KMS-11 (cell line): ENCODE data around the gene NCS1.

Experiments
- H2AFZ ChIP-seq: fragments of 200-600 bp; sonication (generic); 2 replicates; pipeline ENCODE4 v1.6.1; 2016; ENCODE audit warnings: antibody characterized with exemption, mixed run types, low read depth
- H3K27ac ChIP-seq: fragments of 200-600 bp; sonication (generic); 2 replicates; pipeline ENCODE4 v1.6.1; 2016; ENCODE audit warnings: mild to moderate bottlenecking, mixed run types
- H3K27me3 ChIP-seq: fragments of 200-600 bp; sonication (generic); 2 replicates; pipeline ENCODE4 v1.6.1; 2017; ENCODE audit warnings: mild to moderate bottlenecking, low read depth, mixed run types, moderate library complexity; ENCODE audit not compliant: insufficient read depth
- H3K36me3 ChIP-seq: fragments of 200-600 bp; sonication (generic); 2 replicates; pipeline ENCODE4 v1.6.1; 2017; ENCODE audit warnings: mild to moderate bottlenecking, mixed run types; ENCODE audit not compliant: insufficient read depth
- H3K4me1 ChIP-seq: fragments of 200-600 bp; sonication (generic); 2 replicates; pipeline ENCODE4 v1.6.1; 2016; ENCODE audit warnings: mild to moderate bottlenecking, low read depth, mixed run types; ENCODE audit not compliant: poor library complexity, severe bottlenecking
- H3K4me2 ChIP-seq: fragments of 200-600 bp; sonication (generic); 2 replicates; pipeline ENCODE4 v1.7.0; 2016; ENCODE audit warnings: mild to moderate bottlenecking, mixed run types
- H3K4me3 ChIP-seq: fragments of 200-600 bp; sonication (generic); IDR thresholded peaks from 2 replicates; pipeline ENCODE4 v1.6.1; 2017; ENCODE audit warnings: low read depth, low read length, mixed read lengths; ENCODE audit not compliant: insufficient read depth
- H3K79me2 ChIP-seq: fragments of 200-600 bp; sonication (generic); 2 replicates; pipeline ENCODE4 v1.6.1; 2016; ENCODE audit warnings: low read depth, mixed run types; ENCODE audit not compliant: insufficient read depth
- H3K9ac ChIP-seq: fragments of 200-600 bp; sonication (generic); 2 replicates; pipeline ENCODE4 v1.6.1; 2016; ENCODE audit warnings: mild to moderate bottlenecking, mixed run types
- H4K20me1 ChIP-seq: fragments of 200-600 bp; sonication (generic); 2 replicates; pipeline ENCODE4 v1.6.1; 2016; ENCODE audit warnings: mild to moderate bottlenecking, mixed run types; ENCODE audit not compliant: insufficient read depth
- CTCF ChIP-seq: fragments of 200-600 bp; sonication (generic); conservative IDR thresholded peaks from 2 replicates; pipeline ENCODE4 v1.6.1; 2017; ENCODE audit warnings: low read depth, mild to moderate bottlenecking, antibody characterized with exemption, low read length, moderate library complexity, mixed read lengths

Gene NCS1

GRCh38 chr9:130128251-130128650, 44.0 kb upstream of the NCS1 start:
- Histone ChIP-seq H3K9ac (no peak overlapping the region), H3K79me2 (no peaks in the 10 kb centered on the region), H3K27ac (no peak overlapping the region), H3K36me3 (no peaks in the 10 kb centered on the region), H3K4me1 (no peaks in the 10 kb centered on the region), H3K27me3 (no peaks in the 10 kb centered on the region), H3K4me2 (no peak overlapping the region), H3K4me3 (no peak overlapping the region), H4K20me1 (no peaks in the 10 kb centered on the region), H2AFZ (no peak overlapping the region)
- TF ChIP-seq CTCF, result no peak

- H3K27me3 ChIP-seq, result no peaks in the 10 kb centered on the region
- H3K4me2 ChIP-seq, result no peak overlapping the region
- H4K20me1 ChIP-seq, result no peaks in the 10 kb centered on the region
- no peaks in the 10 kb centered on the region for H3K36me3 ChIP-seq
- no peaks in the 10 kb centered on the region for H3K4me1 ChIP-seq
- H3K79me2 ChIP-seq, result no peaks in the 10 kb centered on the region
- H2AFZ ChIP-seq, result no peak overlapping the region
- H3K27ac ChIP-seq, result no peak overlapping the region
- H3K4me3 ChIP-seq, result no peak overlapping the region
- H3K9ac ChIP-seq, result no peak overlapping the region
- TF ChIP-seq CTCF, result no peak
Observed at GRCh38 chr9:130128733-130129431, 43.3 kb upstream of the NCS1 start.

- Histone ChIP-seq H3K4me1 (no peaks in the 10 kb centered on the region), H3K27me3 (no peaks in the 10 kb centered on the region), H4K20me1 (no peaks in the 10 kb centered on the region), H3K4me2 (no peak overlapping the region), H2AFZ (no peak overlapping the region), H3K36me3 (no peaks in the 10 kb centered on the region), H3K27ac (no peak overlapping the region), H3K9ac (no peak overlapping the region), H3K79me2 (no peaks in the 10 kb centered on the region), H3K4me3 (no peak overlapping the region)
- TF ChIP-seq CTCF, result no peak
Observed at GRCh38 chr9:130129432-130130061, 42.7 kb upstream of the NCS1 start.

- Histone ChIP-seq H3K27ac (no peak overlapping the region), H3K27me3 (no peaks in the 10 kb centered on the region), H3K9ac (no peak overlapping the region), H2AFZ (no peak overlapping the region), H3K36me3 (no peaks in the 10 kb centered on the region), H3K4me1 (no peaks in the 10 kb centered on the region), H3K4me3 (no peak overlapping the region), H3K4me2 (no peak overlapping the region), H3K79me2 (no peaks in the 10 kb centered on the region), H4K20me1 (no peaks in the 10 kb centered on the region)
- TF ChIP-seq CTCF, result no peak
Observed at GRCh38 chr9:130132746-130133145, 39.5 kb upstream of the NCS1 start.
